H4 (cell line): ENCODE measurements around the gene FLCN. TPM values are rescaled to one million over a fixed set of nuclear protein-coding genes. Genes with fewer than 3 reads are reported as not detected.

Source experiments
- DNase-seq: peaks from one replicate; pipeline ENCODE4 v3.0.0-alpha.2; 2015; ENCODE audit warnings: low spot score
- total RNA-seq: library from RNA; depleted of rRNA; stranded (reverse); fragments of >200 nt; shearing (Covaris generic); gene quantifications from 2 replicates; pipeline ENCODE4 v1.2.3, GENCODE V29; 2014

FLCN gene
- total RNA-seq, 1 experiment from 2014 or later = 15.6 TPM

DNA sequence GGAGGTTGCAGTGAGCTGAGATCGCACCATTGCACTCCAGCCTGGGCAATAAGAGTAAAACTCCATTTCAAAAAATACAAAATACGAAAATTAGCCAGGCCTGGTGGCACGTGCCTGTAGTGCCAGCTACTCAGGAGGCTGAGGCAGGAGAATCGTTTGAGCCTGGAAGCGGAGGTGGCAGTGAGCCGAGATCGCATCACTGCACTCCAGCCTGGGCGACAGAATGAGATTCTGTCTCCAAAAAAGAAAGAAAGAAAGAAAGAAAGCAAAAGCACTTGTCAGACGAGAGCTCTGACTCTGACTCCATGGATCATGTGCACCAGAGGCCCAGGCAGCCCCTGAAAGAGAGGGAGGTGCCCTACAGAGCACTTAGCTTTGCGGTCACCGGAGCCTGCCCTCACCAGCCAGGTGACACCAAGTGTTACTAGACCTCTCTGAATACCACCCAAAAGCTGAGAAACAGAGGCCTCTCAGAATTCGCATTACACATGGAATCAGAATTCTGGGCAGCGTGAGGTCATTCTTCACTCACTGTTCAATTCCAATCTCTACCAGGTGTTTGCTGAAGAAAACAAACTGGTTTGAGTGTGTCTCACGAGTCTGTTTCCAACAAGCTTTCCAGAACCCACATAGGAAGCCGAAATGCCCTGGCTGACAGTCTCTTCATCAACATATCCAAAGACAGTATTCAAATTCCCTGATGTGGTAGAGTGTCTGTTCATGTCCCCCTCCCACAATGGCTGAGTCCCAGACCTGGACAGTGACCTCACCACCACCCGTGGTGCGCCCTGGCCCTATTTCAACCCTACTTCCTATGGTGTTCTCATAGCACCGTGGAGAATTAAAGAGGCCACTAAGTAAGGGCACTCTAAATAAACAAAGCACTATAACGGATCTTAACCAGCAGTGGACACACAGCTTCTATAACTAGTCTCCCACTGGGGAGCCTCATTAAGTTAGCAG lies 1.5 kb downstream of the FLCN start:
- no peak for DNase-seq

GRCh38 chr17:17232303-17232621 lies 4.7 kb downstream of the FLCN start:
- DNase-seq = no peak

DNA sequence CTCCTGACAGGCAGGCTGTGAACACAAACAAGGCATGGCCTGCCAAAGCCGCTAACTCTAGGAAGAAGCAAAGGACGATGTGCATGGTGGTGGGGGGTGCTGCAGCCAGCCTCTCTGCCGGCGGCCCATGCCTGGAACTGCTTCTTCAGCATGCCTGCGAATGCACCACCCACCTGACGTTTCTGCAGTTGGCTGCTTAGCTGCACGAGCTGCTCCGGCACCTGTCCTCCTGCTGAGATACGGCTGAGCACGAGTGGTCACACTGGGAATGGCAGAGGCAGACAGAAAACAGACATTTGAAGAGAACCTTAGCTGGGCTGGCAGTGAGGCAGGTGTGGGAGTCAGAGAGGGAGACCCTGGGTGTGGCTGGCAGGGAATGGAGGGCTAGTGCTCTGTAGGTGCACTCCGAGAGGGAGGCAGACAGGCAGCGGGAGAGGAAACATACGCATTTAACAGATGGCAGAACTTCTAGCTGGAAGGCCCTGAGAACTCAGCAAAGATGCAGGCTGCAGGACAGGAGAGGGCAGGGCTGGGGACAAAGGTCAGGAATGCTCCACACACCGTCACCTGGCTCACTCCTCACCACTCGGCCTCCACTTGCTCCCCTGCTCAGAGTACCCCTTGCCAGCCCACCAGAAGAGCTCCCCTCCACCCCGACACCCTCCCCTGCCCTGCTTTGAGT lies 5.2 kb downstream of the FLCN start:
- DNase-seq = no peak

- DNase-seq = no peak
These were observed 7.3 kb downstream of the FLCN start for GRCh38 chr17:17229416-17230384.

GRCh38 chr17:17228521-17229279 lies 8.3 kb downstream of the FLCN start:
- DNase-seq = no peak

- DNase-seq = no peak
These were observed 9.1 kb downstream of the FLCN start for GRCh38 chr17:17227608-17228520.

DNA sequence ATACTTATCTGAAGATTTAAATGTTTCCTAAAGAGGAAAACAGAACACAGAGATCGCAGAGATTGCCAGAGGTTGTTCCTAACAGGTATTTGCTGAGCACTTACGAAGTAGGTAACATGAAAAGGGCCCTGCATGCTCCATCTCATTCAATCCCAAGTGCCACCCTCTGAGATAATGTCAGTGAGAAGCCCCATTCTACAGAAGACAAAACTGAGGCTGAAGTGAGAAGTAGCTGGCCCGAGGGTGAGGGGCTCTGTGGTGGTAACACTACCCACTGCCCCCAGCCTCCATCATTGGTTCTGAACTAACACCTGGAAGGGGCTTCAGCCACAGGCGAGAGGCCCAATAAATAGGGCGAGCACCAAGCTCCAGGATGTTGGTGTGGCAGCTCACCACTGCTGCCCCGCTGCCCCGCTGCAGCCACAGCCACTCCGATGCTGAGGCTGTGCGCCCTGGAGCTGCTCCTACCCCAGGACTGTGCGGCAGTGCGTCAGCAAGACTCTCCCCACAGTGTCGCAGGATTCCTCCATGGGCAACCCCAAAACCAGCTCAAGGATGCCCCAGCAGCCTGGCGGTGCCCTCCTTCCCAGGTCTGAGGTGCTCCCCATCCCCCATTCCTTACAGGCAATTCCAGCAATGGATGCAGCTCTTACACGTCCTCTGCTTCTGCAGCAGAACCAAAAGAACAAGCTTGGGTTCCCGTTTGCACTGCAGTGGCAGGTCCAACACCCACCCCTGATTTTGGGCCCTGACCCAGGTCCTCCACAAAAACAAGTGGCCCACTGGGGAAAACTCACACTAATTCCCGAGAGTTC lies 10.3 kb downstream of the FLCN start:
- no peak for DNase-seq

DNA sequence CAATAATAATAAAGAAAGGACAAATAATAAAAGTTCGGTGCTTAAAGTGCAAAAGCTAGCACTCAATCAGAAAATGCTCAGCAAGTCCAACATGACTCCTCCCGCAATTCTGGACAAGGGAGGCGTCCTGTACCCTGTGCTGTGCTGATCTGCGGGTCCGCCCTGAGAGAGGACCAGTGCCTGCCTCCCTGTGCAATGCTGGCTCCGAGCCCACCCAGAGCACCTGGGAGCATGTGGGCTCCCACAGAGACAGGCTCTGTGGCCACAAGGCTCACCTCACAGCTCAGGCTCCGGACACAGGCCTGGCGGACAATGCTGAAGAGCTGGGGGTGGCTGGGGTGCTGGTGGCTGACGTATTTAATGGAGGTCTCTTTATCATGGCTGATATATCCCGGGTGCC lies 11.1 kb downstream of the FLCN start:
- no peak for DNase-seq

DNA sequence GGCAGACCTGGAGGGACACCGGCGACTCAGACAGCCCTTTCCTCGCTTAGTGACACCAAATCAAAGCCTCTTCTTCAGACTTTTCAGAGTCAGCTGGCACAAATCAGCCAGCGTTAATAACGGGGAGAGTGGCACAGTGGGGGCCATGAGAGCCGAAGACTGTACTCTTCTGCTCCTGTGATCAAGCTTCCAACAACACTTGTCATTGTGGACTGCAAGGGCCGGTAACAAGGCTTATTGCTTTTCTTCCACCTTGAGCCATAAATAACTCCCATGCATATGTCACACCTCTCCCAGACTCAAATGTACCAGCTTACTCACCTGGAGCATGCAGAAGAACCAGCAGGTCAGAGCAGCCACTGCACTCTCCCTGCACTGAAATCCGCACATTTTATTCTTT lies 12.8 kb downstream of the FLCN start:
- DNase-seq = no peak

DNA sequence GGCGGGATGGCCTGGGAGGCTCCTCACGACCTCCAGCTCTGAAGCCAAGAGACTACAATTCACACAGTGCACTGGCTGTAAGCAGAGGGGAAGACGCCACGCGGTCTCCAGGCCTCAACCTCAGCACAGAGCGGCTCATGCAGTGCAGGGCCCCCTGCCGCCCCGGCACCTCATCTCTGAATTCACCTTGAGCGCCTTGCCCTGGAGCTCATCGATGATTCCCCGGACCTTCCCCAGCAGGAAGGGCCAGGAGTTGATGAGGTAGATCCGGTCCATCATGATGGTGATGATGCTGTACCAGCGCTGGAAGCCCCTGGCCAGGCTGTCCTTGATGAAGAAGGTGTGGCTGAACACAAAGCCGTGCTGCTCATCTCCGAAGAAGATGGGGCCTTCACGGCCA lies 13.2 kb downstream of the FLCN start:
- no peak for DNase-seq

DNA sequence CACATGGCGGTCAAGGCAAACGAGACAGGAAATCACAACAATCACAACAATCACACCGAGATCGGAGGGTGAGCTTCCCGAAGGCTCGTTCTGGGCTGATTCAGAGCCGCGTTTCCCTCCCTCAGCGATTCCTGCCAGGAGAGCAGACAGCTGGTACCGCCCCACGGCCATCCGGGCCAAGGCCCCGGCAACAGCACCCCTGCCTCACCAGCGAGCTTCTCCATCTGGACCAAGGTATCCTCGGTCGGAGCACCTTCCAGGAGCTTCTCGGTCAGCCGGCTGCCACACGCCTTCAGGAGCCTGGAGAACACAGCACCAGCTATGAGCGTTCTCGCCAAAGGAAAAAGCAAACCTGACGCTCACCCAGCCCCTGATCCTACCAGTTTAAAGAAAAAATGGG lies 15.6 kb downstream of the FLCN start:
- no peak for DNase-seq

- no peak for DNase-seq
These were observed 16.4 kb downstream of the FLCN start for GRCh38 chr17:17220529-17220928.

- no peak for DNase-seq
These were observed 19.0 kb downstream of the FLCN start for GRCh38 chr17:17217995-17218394.

- DNase-seq = no peak
These were observed 20.2 kb downstream of the FLCN start for GRCh38 chr17:17216776-17217175.

GRCh38 chr17:17216236-17216635 lies 20.7 kb downstream of the FLCN start:
- no peak for DNase-seq

DNA sequence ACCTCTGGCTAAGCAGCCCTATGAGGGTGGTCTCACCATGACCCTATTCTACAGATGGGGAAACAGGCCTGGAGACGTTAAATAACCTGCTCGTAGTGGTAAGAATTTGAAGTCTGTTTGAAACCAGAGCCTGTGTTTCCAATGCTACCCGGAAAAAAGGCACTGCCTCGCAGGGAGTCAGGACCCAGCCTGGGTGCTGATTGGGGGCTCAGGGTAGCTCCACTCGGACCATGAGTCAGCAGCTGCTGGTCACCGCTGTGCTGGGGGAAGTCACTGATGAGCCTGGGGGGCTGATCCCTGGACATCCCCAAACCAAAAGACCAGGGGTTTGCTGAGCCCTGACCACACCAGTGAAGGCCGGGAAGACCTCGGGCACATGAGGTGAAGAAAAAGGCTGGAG lies 21.4 kb downstream of the FLCN start:
- DNase-seq = no peak

DNA sequence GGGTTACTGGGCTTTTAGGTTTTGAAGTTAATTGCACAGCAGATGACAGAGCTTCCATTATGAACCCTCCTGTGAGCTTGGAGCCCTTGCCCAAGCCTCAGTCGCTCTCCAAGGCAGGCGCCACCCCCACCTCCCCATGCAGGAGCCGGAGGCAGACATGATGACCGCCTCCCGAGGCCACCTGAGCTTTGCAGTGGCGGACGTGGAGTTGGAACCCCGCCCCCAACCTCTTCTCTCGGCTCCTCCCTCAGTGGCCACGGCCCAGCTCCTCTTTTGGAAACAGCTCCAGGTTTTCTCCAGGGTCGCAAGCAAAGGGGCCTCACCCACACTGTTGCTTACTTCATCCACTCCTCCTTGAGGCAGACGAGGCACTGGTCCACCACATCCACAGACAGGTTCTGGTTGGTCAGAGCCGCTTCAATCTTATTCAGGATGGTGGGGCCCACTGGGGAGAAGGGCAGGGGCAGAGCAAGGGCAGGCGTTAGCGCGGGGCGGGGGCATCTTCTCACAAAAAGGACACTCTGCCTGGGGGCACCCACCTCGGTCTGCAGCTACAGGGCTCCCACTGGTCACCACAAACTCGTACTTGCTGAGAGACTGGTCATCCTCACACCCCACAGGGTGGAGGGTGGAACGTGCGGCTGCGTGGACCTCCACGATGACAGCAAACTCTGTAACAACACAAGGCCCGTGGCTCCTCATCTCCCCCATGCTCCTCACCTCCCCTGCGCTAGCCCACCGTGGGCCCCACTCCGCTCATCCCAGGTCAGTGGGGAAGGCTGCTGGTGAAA lies 22.1 kb downstream of the FLCN start:
- no peak for DNase-seq

DNA sequence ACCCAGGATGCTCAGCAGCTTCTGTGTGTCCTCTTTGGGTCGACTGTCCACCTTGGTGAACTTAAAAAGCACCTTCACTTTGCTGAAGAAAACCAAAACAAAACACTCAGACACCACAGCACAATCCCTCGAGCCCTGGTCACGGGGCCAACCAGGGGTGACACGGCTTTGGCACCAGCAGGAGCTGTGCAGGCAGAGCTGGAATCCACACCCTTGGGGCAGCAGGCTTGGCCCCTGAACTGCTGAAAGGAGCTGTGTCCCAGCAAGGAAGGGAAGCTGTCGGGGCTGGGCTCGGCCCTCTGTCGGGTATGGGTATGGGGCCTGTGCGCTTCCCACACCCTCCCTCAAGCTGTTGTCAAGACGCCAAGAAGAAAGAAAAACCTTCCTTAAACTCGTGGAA lies 23.2 kb downstream of the FLCN start:
- DNase-seq = no peak

DNA sequence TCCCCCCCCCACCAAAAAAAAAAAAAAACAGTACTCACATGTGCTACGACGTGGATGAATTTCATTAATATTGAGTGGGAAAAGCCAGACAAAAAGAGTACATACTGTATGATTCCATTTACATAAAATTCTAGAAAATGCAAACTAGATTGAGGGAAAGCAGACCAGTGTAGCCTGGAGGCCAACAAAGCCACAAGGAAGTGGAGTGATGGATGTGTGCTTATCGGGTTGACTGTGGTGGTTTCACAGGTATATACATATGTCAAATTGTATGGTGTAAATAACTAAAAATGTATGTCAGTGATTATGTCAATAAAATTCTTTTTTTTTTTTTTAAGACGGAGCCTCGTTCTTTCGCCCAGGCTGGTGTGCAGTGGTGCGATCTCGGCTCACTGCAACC lies 29.0 kb downstream of the FLCN start:
- no peak for DNase-seq
